Activated CD8-positive, alpha-beta memory T cell treated with anti-CD3 and anti-CD28 coated beads, Interleukin-2, amount 10 ng/mL, durations not matched to agents 7 days and 5 days (primary cell): ENCODE results near the gene ZBTB43. TPM values are rescaled to one million over a fixed set of nuclear protein-coding genes. Genes with fewer than 3 reads are reported as not detected.

Source experiments
- ATAC-seq: fragments of 150-1000 bp; cut with Tn5 transposase; one replicate; pipeline ENCODE4 v1.10.0; 2021; ENCODE audit warnings: moderate library complexity
- CTCF ChIA-PET: fragments of 350-600 bp; sonication (Branson Sonifier 250); formaldehyde crosslinking; loops from one replicate; lab custom pipeline; 2021; ENCODE audit warnings: antibody characterized with exemption; lab: Charles Lee
- DNase-seq: peaks from one replicate; pipeline ENCODE4 v3.0.0-alpha.2; 2020
- H3K27ac Mint-ChIP-seq: one replicate; pipeline ENCODE4 v1.8.0; 2021; ENCODE audit warnings: mild to moderate bottlenecking, mixed read lengths
- H3K27me3 Mint-ChIP-seq: one replicate; pipeline ENCODE4 v1.8.0; 2021; ENCODE audit warnings: mixed read lengths
- H3K36me3 Mint-ChIP-seq: one replicate; pipeline ENCODE4 v1.8.0; 2021; ENCODE audit warnings: mild to moderate bottlenecking, mixed read lengths
- H3K4me1 Mint-ChIP-seq: one replicate; pipeline ENCODE4 v1.8.0; 2021; ENCODE audit warnings: mixed read lengths
- H3K4me3 Mint-ChIP-seq: one replicate; pipeline ENCODE4 v1.8.0; 2021; ENCODE audit warnings: mild to moderate bottlenecking, moderate library complexity, mixed read lengths
- H3K9me3 Mint-ChIP-seq: one replicate; pipeline ENCODE4 v1.8.0; 2022; ENCODE audit warnings: low read depth, mixed read lengths
- total RNA-seq, 2 experiments: library from RNA; stranded (reverse); gene quantifications; one replicate each; pipeline ENCODE4 v1.2.3, GENCODE V29; 2021

The ZBTB43 gene
- total RNA-seq, 2 experiments from 2014 or later = 25.2 to 28.9 TPM

DNA sequence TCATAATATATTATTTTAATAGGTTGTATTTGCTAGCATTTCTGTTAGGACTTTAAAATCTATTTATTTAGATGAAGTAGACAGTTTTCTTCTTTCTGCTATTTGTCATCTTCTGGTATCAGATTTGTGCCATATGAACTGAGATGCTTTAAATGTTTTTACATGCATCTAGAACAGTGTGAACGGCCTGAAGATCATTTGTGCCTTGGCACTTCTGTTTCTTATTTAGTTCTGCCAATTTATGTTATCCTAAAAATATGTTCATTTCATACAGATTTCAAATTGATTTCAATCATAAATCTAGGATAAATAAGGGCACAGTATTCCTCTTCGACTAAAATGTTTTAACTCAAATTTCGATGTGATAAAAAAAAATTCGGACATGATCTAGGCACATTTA lies 71.7 kb downstream of the ZBTB43 start:
- Mint-ChIP-seq H3K36me3 (peaks cover 16% of the 10 kb centered on the region), H3K4me1 (peaks cover 23% of the 10 kb centered on the region), H3K9me3 (no peaks in the 10 kb centered on the region), H3K27me3 (no peaks in the 10 kb centered on the region), H3K27ac (no peak overlapping the region), H3K4me3 (no peak overlapping the region)
- no peak for ATAC-seq
- CTCF ChIA-PET = no interaction called here
- DNase-seq = no peak

DNA sequence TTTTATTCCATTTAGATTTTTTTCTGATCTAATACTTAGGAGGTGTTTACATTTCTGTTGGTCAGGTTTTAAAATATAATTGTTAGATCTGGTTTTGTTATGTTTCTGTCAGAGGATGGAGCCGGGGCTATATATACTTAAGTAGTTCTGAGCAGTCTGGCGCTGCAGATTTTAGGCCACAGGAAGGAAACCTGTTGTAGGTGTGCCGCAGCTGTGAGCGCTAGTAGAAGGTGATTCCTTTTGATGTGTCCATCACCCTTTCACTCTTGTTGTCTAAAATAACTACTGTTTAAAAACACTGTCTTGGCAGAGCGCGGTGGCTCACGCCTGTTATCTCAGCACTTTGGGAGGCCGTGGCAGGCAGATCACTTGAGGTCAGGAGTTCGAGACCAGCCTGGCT lies 72.6 kb downstream of the ZBTB43 start:
- ATAC-seq (no peak), DNase-seq (no peak)
- Mint-ChIP-seq H3K9me3 (no peaks in the 10 kb centered on the region), H3K27me3 (no peaks in the 10 kb centered on the region), H3K4me3 (no peak overlapping the region), H3K4me1 (peaks cover 20% of the 10 kb centered on the region), H3K27ac (no peak overlapping the region), H3K36me3 (peaks cover 14% of the 10 kb centered on the region)
- CTCF ChIA-PET = no interaction called here

DNA sequence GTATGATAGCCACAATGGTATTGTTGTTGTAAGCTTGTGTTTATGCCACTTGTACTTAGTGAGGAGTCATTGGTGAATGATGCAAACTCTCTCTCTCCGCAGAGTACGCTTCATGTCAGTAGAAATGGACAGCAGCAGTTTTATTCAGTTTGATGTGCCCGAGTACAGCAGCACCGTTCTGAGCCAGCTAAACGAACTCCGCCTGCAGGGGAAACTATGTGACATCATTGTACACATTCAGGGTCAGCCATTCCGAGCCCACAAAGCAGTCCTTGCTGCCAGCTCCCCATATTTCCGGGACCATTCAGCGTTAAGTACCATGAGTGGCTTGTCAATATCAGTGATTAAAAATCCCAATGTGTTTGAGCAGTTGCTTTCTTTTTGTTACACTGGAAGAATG lies 74.4 kb downstream of the ZBTB43 start:
- ATAC-seq (no peak), DNase-seq (no peak)
- H3K27ac Mint-ChIP-seq = no peak overlapping the region
- H3K36me3 Mint-ChIP-seq = peaks cover 14% of the 10 kb centered on the region
- no peaks in the 10 kb centered on the region for H3K9me3 Mint-ChIP-seq
- H3K27me3 Mint-ChIP-seq = no peaks in the 10 kb centered on the region
- H3K4me3 Mint-ChIP-seq = no peak overlapping the region
- peaks cover 10% of the 10 kb centered on the region for H3K4me1 Mint-ChIP-seq
- CTCF ChIA-PET = no interaction called here

DNA sequence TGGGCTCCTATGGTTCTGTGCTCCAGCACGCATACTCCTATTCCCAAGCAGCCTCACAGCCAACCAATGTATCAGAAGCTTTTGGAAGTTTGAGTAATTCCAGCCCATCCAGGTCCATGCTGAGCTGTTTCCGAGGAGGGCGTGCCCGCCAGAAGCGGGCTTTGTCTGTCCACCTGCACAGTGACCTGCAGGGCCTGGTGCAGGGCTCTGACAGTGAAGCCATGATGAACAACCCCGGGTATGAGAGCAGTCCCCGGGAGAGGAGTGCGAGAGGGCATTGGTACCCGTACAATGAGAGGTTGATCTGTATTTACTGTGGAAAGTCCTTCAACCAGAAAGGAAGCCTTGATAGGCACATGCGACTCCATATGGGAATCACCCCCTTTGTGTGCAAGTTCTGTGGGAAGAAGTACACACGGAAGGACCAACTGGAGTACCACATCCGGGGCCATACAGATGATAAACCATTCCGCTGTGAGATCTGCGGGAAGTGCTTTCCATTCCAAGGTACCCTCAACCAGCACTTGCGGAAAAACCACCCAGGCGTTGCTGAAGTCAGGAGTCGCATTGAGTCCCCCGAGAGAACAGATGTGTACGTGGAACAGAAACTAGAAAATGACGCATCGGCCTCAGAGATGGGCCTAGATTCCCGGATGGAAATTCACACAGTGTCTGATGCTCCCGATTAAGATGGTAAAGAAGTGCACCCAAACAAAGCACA lies 75.5 kb downstream of the ZBTB43 start:
- no peak for ATAC-seq
- Mint-ChIP-seq H3K36me3 (peaks cover 14% of the 10 kb centered on the region), H3K9me3 (no peaks in the 10 kb centered on the region), H3K4me3 (no peak overlapping the region), H3K27ac (no peak overlapping the region), H3K4me1 (peaks cover 10% of the 10 kb centered on the region), H3K27me3 (no peaks in the 10 kb centered on the region)
- CTCF ChIA-PET = interaction anchor here (1.9 kb wide), 1 partner anchor 21 kb away, joined by 5 read pairs; the partner anchor contains the start of gene ZBTB34
- DNase-seq = no peak

DNA sequence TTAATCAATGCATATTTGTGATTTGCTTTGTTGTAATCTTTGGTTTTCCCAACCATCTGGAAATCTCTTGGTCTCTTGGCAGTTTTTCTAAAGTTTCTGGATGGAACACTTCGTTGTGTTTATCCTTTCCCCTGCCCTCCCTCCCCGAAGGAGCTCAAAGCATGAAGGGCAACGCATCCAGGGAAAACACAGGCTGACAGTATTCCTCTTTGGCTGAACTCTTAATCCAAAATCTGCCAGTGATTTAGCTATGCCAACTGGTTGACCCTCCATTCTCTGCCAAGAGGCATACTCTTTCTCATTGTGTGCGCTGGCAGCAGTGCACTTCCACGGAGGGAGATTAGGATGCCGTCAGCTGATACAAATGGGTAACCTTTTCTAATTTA lies 76.1 kb downstream of the ZBTB43 start:
- no peaks in the 10 kb centered on the region for H3K9me3 Mint-ChIP-seq
- CTCF ChIA-PET = interaction anchor here (1.9 kb wide), 1 partner anchor 21 kb away, joined by 5 read pairs; the partner anchor contains the start of gene ZBTB34

DNA sequence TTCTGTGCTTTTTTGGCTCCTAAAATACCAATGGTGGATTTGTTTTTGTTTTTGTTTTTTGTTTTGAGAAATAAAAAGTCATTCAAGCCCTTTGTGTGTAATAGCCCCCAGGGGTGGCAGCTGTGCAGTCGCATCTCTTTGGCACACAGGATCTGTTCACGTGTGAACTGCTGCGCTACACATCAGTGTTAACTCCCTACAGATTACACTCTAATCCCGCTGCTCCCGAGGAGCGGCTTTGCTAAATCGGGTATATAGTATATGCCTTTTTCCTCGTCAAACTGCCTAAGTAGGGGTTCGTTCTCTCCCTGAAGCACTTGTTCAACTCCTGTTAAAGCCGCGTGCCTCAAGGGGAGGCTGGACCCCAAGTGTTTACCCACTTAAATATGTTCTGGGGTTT lies 77.9 kb downstream of the ZBTB43 start:
- H3K27ac Mint-ChIP-seq = no peak overlapping the region
- CTCF ChIA-PET = no interaction called here
- no peak overlapping the region for H3K4me3 Mint-ChIP-seq
- ATAC-seq = no peak
- H3K9me3 Mint-ChIP-seq = no peaks in the 10 kb centered on the region
- no peaks in the 10 kb centered on the region for H3K27me3 Mint-ChIP-seq
- H3K36me3 Mint-ChIP-seq = peaks cover 14% of the 10 kb centered on the region
- no peak for DNase-seq
- peaks cover 2% of the 10 kb centered on the region for H3K4me1 Mint-ChIP-seq

More for the DNA sequence above, 76.1 kb downstream of the ZBTB43 start:
- Mint-ChIP-seq H3K36me3 (peaks cover 14% of the 10 kb centered on the region), H3K27me3 (no peaks in the 10 kb centered on the region), H3K4me3 (no peak overlapping the region), H3K4me1 (peaks cover 10% of the 10 kb centered on the region), H3K27ac (no peak overlapping the region)
- ATAC-seq (no peak), DNase-seq (no peak)

DNA sequence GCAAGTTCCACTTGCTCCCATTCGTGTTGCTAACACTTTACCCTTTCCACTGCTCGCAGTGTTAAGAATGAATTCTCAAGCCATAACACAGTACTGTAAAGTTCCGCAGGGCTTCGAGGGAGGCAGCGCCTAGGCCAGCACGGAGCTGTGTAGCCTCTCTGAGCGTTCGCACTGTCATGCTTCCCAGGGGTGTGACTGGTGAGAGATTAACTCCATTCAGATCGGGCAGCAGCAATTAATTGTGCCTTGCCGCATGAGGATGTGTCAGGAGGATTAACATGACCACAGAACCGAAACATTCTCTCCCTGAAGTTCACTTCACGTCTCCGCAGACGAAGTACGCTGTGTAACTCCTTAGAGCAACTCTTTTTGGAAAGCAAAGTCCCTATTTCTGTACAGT lies 78.8 kb downstream of the ZBTB43 start:
- ATAC-seq (no peak), DNase-seq (no peak)
- Mint-ChIP-seq H3K27me3 (no peaks in the 10 kb centered on the region), H3K4me1 (no peaks in the 10 kb centered on the region), H3K4me3 (no peak overlapping the region), H3K27ac (no peak overlapping the region), H3K36me3 (peaks cover 13% of the 10 kb centered on the region), H3K9me3 (no peaks in the 10 kb centered on the region)
- CTCF ChIA-PET = no interaction called here

DNA sequence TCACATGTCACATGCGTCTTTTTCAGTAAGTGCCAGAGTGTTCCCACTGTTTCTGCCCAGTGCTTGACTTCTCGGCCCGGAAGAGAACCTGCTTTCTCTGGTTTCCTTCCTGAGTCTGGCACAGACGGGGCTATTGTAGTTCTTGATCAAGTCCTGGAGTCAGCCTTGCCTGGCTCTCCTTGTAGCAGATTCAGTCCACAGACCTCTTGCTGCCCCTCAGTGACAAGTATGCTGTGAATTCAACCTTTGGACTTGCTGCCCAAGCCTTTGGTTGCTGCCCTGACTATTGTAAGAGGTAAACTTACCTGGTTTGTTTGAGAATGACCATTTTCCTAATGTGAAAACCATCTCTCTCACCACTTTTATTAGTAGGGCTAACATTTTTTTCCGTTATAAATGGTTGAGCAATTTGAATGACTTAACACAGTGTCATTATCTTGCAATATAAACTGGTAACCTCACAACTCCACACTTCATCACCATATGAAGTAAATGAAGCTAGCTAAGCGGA lies 80.3 kb downstream of the ZBTB43 start:
- CTCF ChIA-PET = no interaction called here
- Mint-ChIP-seq H3K9me3 (no peaks in the 10 kb centered on the region), H3K4me1 (no peaks in the 10 kb centered on the region), H3K36me3 (peaks cover 6% of the 10 kb centered on the region), H3K27ac (no peak overlapping the region), H3K27me3 (no peaks in the 10 kb centered on the region), H3K4me3 (no peak overlapping the region)
- no peak for ATAC-seq
- DNase-seq = no peak

DNA sequence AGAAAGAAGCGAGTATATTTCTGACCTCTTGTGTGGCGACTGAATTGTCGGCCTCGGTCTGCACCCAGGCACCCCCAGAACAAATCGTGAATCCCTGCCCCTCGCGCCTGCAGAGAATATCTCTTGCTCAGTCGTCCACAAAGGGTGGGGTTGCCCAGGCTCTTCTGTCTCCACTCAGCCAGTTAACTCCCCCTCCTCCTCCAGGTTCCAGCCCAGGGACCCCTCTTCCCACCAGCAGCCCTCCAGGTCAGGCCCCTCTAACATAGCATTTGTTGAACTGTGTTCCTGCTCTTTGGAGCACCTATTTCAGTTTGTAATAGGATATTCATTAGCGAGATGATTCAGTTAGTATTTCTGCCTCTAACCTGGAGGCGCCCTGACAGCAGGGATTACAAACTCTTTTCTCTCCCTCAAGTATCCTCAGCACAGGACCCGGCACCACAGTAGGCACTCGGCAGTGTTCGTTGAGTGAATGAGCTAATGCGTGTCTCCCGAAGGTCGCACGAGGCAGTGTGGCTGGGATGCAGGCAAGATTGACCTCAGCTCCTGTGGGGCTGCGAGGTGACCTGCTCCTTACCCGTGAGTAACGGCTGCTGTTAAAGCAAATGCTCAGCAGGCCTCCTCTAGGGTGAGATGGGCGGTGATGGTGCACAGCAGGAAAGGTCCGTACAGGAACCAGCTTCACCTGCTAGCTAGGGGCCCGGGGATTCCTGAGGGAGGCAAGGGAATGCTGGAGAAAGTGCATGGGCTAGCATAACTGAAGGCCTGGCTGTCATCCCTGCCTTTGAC lies 81.4 kb downstream of the ZBTB43 start:
- Mint-ChIP-seq H3K4me3 (no peak overlapping the region), H3K36me3 (no peaks in the 10 kb centered on the region), H3K4me1 (no peaks in the 10 kb centered on the region), H3K9me3 (no peaks in the 10 kb centered on the region), H3K27ac (no peak overlapping the region), H3K27me3 (no peaks in the 10 kb centered on the region)
- ATAC-seq = no peak
- no peak for DNase-seq
- CTCF ChIA-PET = no interaction called here

DNA sequence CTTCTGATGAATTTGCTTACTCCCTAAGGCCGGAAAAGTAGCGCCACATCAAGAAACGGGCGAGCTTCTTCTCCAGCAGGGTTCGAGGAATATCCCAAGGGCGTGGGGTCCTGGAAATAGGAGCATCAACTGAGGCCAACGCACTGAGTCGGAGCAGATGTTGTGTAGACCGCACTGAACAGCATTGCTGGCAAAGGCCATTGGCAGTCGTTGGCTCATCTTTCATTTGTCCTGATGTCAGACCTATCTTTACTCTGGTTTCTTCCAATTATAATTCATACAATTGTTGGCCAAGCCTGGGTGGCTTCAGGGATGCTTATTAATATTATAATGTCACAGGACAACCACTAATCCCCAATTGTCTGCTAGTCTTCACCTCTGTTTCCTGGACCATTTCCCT lies 82.1 kb downstream of the ZBTB43 start:
- no peaks in the 10 kb centered on the region for H3K9me3 Mint-ChIP-seq
- H3K4me1 Mint-ChIP-seq = no peaks in the 10 kb centered on the region
- no peak overlapping the region for H3K27ac Mint-ChIP-seq
- no peaks in the 10 kb centered on the region for H3K27me3 Mint-ChIP-seq
- ATAC-seq (no peak), DNase-seq (no peak)
- H3K4me3 Mint-ChIP-seq = no peak overlapping the region
- no peaks in the 10 kb centered on the region for H3K36me3 Mint-ChIP-seq
- CTCF ChIA-PET = no interaction called here

Other genes with a start within 250 kb of the ZBTB43 start
- not detected for gene LMX1B, start 191.1 kb upstream of the ZBTB43 start, total RNA-seq
- gene ZBTB34, start 55.6 kb downstream of the ZBTB43 start, total RNA-seq = 1 to 10 TPM; 7.4 to 7.5 TPM
- gene RALGPS1, start 109.7 kb downstream of the ZBTB43 start, total RNA-seq = 1 to 10 TPM; 1.9 to 4.4 TPM